BJ (cell line): ENCODE results near the gene TNFSF9. TPM values are rescaled to one million over a fixed set of nuclear protein-coding genes. Genes with fewer than 3 reads are reported as not detected.

Experiments used
- CTCF ChIA-PET: fragments of 350-600 bp; formaldehyde crosslinking; extraction: SDS; loops from one replicate; lab custom pipeline; 2021; ENCODE audit warnings: antibody characterized with exemption, inconsistent platforms; lab: Yijun Ruan, JAX
- POLR2A ChIA-PET: fragments of 300-600 bp; sonication (Branson Sonifier 250); formaldehyde crosslinking; extraction: SDS; loops from one replicate; lab custom pipeline; 2021; ENCODE audit warnings: antibody characterized with exemption; lab: Charles Lee
- DNase-seq: peaks from one replicate; pipeline ENCODE4 v3.0.0-alpha.2; 2011; ENCODE audit warnings: low read depth
- H3K27me3 ChIP-seq: 2 replicates; pipeline ENCODE4 v1.6.0; 2011; ENCODE audit warnings: low read length; ENCODE audit not compliant: control insufficient read depth, insufficient read depth
- H3K36me3 ChIP-seq: 2 replicates; pipeline ENCODE4 v1.5.1; 2011; ENCODE audit warnings: low read length; ENCODE audit not compliant: control insufficient read depth, insufficient read depth
- H3K4me3 ChIP-seq: 2 replicates; pipeline ENCODE4 v1.5.1; 2011; ENCODE audit warnings: low read depth, mild to moderate bottlenecking, control low read depth, low read length
- CTCF ChIP-seq: IDR thresholded peaks from 2 replicates; pipeline ENCODE4 v1.5.1; 2011; ENCODE audit warnings: low read depth, mild to moderate bottlenecking, control low read depth, inconsistent platforms, low read length, moderate library complexity; ENCODE audit not compliant: insufficient read depth
- polyA plus RNA-seq: library from polyadenylated mRNA; depleted of rRNA; stranded (reverse); fragments of >200 nt; gene quantifications from 2 replicates; pipeline ENCODE4 v1.2.3, GENCODE V29; 2011

The TNFSF9 gene
- polyA plus RNA-seq, 1 experiment, result 0.26 TPM

GRCh38 chr19:6494438-6495036, 36.3 kb upstream of the TNFSF9 start:
- ChIA-PET CTCF (interaction anchor here (0.7 kb wide), 1 partner anchor 369 kb away, joined by 3 read pairs; no protein-coding TSS in a partner anchor), POLR2A (no interaction called here)
- H3K27me3 ChIP-seq, result no peaks in the 10 kb centered on the region
- H3K36me3 ChIP-seq, result no peaks in the 10 kb centered on the region
- no peak for TF ChIP-seq CTCF
- H3K4me3 ChIP-seq, result no peak overlapping the region
- no peak for DNase-seq

GRCh38 chr19:6495947-6496346, 34.9 kb upstream of the TNFSF9 start:
- DNase-seq, result no peak
- POLR2A ChIA-PET, result no interaction called here
- CTCF ChIA-PET, result no interaction called here

GRCh38 chr19:6498294-6499036, 32.4 kb upstream of the TNFSF9 start:
- no peak for TF ChIP-seq CTCF
- ChIA-PET POLR2A (no interaction called here), CTCF (interaction anchor here (0.9 to 2.0 kb wide), 2 partner anchors 18 to 372 kb away, joined by 3 to 9 read pairs; no protein-coding TSS in a partner anchor)
- no peak for DNase-seq
- no peaks in the 10 kb centered on the region for H3K36me3 ChIP-seq
- H3K4me3 ChIP-seq, result no peak overlapping the region
- peaks cover 6% of the 10 kb centered on the region for H3K27me3 ChIP-seq

More at GRCh38 chr19:6495947-6496346, 34.9 kb upstream of the TNFSF9 start:
- TF ChIP-seq CTCF, result no peak
- H3K27me3 ChIP-seq, result no peaks in the 10 kb centered on the region; the same call in 1 of the 2 replicates
- H3K36me3 ChIP-seq, result no peaks in the 10 kb centered on the region
- no peak overlapping the region for H3K4me3 ChIP-seq

- TF ChIP-seq CTCF, result no peak
- DNase-seq, result no peak
- Histone ChIP-seq H3K27me3 (peaks cover 6% of the 10 kb centered on the region), H3K36me3 (no peaks in the 10 kb centered on the region), H3K4me3 (no peak overlapping the region)
- CTCF ChIA-PET, result interaction anchor here (0.6 to 2.0 kb wide), 5 partner anchors 17 to 373 kb away, joined by 3 to 9 read pairs (median 4); no protein-coding TSS in a partner anchor
- POLR2A ChIA-PET, result no interaction called here
Observed at GRCh38 chr19:6499052-6499790, 31.6 kb upstream of the TNFSF9 start.
